ENCODE data around the gene PTGFRN. TPM values are rescaled to one million over a fixed set of nuclear protein-coding genes. Genes with fewer than 3 reads are reported as not detected.

The PTGFRN gene
- total and polyA plus RNA-seq, 7 donors, result 0.79 to 8.1 (median 2.3) TPM

DNA sequence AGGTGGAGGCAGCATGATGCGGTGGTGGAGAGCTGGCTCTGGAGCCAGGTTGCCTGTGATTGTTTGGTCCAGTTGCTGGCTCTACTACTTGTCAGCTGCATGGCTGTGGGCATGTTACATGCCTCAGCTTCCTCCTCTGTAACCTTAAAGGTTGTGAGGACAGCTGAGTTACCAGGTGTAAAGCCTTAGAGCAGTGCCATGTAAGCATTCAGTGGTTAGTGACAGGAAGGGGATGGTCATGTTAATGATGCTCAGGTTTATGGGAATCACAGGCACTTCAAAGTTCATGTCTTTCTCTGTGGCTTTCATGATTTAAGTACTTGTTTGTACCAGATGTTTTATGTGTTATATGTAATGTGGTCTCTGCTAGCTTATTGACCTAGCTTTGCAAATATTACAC, 32.6 kb downstream of the PTGFRN start:
- no peak for ATAC-seq
- H3K9me3 ChIP-seq, result no peaks in the 10 kb centered on the region
- WGBS, 3 donors, result 77 to 89% (median 78%) methylated on average over 1 of the region's 1 CpG
- H3K36me3 ChIP-seq (ENCODE audit: insufficient read depth in 1 of 2, low read depth in 1 of 2), result no peaks in the 10 kb centered on the region
- intact Hi-C loops (cut with DNase I), result no loop called here
- no peak for TF ChIP-seq CTCF (IDR thresholded peaks at IDR 0.05)
- H3K4me1 ChIP-seq, result no peaks in the 10 kb centered on the region
- no peak overlapping the region for H3K4me3 ChIP-seq
- no peak for DNase-seq
- H3K27ac ChIP-seq, result no peak overlapping the region
- H3K27me3 ChIP-seq (ENCODE audit: insufficient read depth in 3 of 3, low read length in 2 of 3), result peaks cover 0 to 5% (median 0%) of the 10 kb centered on the region in 3 donors

GRCh38 chr1:116943438-116943837, 33.7 kb downstream of the PTGFRN start:
- Histone ChIP-seq H3K4me3 (no peak overlapping the region), H3K4me1 (no peaks in the 10 kb centered on the region), H3K27ac (no peak overlapping the region), H3K27me3 (ENCODE audit: insufficient read depth in 3 of 3, low read length in 2 of 3) (peaks cover 0 to 5% (median 0%) of the 10 kb centered on the region in 3 donors), H3K9me3 (no peaks in the 10 kb centered on the region), H3K36me3 (ENCODE audit: insufficient read depth in 1 of 2, low read depth in 1 of 2) (no peaks in the 10 kb centered on the region)
- DNase-seq (no peak), ATAC-seq (no peak)
- TF ChIP-seq CTCF (IDR thresholded peaks at IDR 0.05), result no peak
- intact Hi-C loops (cut with DNase I), result no loop called here
- 64 to 83% (median 83%) methylated on average over 1 of the region's 1 CpG for WGBS, 3 donors

DNA sequence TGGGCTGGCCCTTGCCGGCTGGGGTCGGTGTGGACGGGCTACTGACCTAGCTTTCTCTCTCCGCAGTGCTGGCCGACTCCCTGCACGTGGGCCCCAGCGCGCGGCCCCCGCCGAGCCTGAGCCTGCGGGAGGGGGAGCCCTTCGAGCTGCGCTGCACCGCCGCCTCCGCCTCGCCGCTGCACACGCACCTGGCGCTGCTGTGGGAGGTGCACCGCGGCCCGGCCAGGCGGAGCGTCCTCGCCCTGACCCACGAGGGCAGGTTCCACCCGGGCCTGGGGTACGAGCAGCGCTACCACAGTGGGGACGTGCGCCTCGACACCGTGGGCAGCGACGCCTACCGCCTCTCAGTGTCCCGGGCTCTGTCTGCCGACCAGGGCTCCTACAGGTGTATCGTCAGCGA, 34.9 kb downstream of the PTGFRN start:
- no peak overlapping the region for H3K27ac ChIP-seq
- no peak for TF ChIP-seq CTCF (IDR thresholded peaks at IDR 0.05)
- no peaks in the 10 kb centered on the region for H3K4me1 ChIP-seq
- no peaks in the 10 kb centered on the region for H3K9me3 ChIP-seq
- H3K4me3 ChIP-seq, result no peak overlapping the region
- no peak for DNase-seq
- 93 to 95% (median 95%) methylated on average over 40 to 42 of the region's 42 CpGs for WGBS, 3 donors
- peaks cover 0 to 6% (median 5%) of the 10 kb centered on the region in 3 donors for H3K27me3 ChIP-seq (ENCODE audit: insufficient read depth in 3 of 3, low read length in 2 of 3)
- H3K36me3 ChIP-seq (ENCODE audit: insufficient read depth in 1 of 2, low read depth in 1 of 2), result no peaks in the 10 kb centered on the region
- intact Hi-C loops (cut with DNase I), result no loop called here
- no peak for ATAC-seq

- no peak for DNase-seq
- intact Hi-C loops (cut with DNase I), result no loop called here
- 62 to 74% (median 74%) methylated on average over 5 of the region's 5 CpGs for WGBS, 3 donors
- Histone ChIP-seq H3K4me1 (no peaks in the 10 kb centered on the region), H3K9me3 (no peaks in the 10 kb centered on the region), H3K36me3 (ENCODE audit: insufficient read depth in 1 of 2, low read depth in 1 of 2) (no peaks in the 10 kb centered on the region), H3K27me3 (ENCODE audit: insufficient read depth in 3 of 3, low read length in 2 of 3) (peaks cover 0 to 6% (median 5%) of the 10 kb centered on the region in 3 donors), H3K4me3 (no peak overlapping the region), H3K27ac (no peak overlapping the region)
- ATAC-seq, result no peak
- no peak for TF ChIP-seq CTCF (IDR thresholded peaks at IDR 0.05)
These were observed 35.7 kb downstream of the PTGFRN start for GRCh38 chr1:116945421-116945820.

GRCh38 chr1:116945996-116946395, 36.3 kb downstream of the PTGFRN start:
- no peak overlapping the region for H3K4me3 ChIP-seq
- peaks cover 0 to 6% (median 5%) of the 10 kb centered on the region in 3 donors for H3K27me3 ChIP-seq (ENCODE audit: insufficient read depth in 3 of 3, low read length in 2 of 3)
- no peak for TF ChIP-seq CTCF (IDR thresholded peaks at IDR 0.05)
- 65 to 78% (median 72%) methylated on average over 1 of the region's 1 CpG for WGBS, 3 donors
- DNase-seq (no peak), ATAC-seq (no peak)
- no peaks in the 10 kb centered on the region for H3K36me3 ChIP-seq (ENCODE audit: insufficient read depth in 1 of 2, low read depth in 1 of 2)
- no peaks in the 10 kb centered on the region for H3K9me3 ChIP-seq
- intact Hi-C loops (cut with DNase I), result no loop called here
- no peaks in the 10 kb centered on the region for H3K4me1 ChIP-seq
- H3K27ac ChIP-seq, result no peak overlapping the region

All from psoas muscle (tissue), 8 donors.